ENCODE results near the gene MPP4. TPM values are rescaled to one million over a fixed set of nuclear protein-coding genes. Genes with fewer than 3 reads are reported as not detected.

Gene MPP4
- polyA plus RNA-seq, 1 donor from 2014 or later: 0.38 TPM

GRCh38 chr2:201680743-201681142 is 17.7 kb downstream of the MPP4 start:
- Histone ChIP-seq H3K27me3 (ENCODE audit: insufficient read depth, low read depth, low read length) (no peaks in the 10 kb centered on the region), H4K20me1 (ENCODE audit: insufficient read depth) (no peaks in the 10 kb centered on the region), H3K27ac (ENCODE audit: low read length) (no peak overlapping the region), H3K9ac (ENCODE audit: low read length) (no peak overlapping the region), H3K9me2 (ENCODE audit: insufficient read depth, low read length) (no peaks in the 10 kb centered on the region), H3K4me2 (ENCODE audit: low read length) (no peak overlapping the region), H2AFZ (ENCODE audit: low read depth, low read length) (no peak overlapping the region), H3K79me2 (replicated peaks; ENCODE audit: insufficient read depth, low read length) (no peaks in the 10 kb centered on the region), H3F3A (ENCODE audit: insufficient read depth, low read length, poor library complexity, severe bottlenecking) (no peaks in the 10 kb centered on the region), H3K9me3 (ENCODE audit: low read length) (no peaks in the 10 kb centered on the region), H3K4me3 (ENCODE audit: low read length) (no peak overlapping the region), H3K36me3 (ENCODE audit: insufficient read depth, low read length) (no peaks in the 10 kb centered on the region)
- TF ChIP-seq RAD21 (conservative IDR thresholded peaks at IDR 0.05): no peak
- TF ChIP-seq, protein P1, sequence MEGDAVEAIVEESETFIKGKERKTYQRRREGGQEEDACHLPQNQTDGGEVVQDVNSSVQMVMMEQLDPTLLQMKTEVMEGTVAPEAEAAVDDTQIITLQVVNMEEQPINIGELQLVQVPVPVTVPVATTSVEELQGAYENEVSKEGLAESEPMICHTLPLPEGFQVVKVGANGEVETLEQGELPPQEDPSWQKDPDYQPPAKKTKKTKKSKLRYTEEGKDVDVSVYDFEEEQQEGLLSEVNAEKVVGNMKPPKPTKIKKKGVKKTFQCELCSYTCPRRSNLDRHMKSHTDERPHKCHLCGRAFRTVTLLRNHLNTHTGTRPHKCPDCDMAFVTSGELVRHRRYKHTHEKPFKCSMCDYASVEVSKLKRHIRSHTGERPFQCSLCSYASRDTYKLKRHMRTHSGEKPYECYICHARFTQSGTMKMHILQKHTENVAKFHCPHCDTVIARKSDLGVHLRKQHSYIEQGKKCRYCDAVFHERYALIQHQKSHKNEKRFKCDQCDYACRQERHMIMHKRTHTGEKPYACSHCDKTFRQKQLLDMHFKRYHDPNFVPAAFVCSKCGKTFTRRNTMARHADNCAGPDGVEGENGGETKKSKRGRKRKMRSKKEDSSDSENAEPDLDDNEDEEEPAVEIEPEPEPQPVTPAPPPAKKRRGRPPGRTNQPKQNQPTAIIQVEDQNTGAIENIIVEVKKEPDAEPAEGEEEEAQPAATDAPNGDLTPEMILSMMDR (IDR thresholded peaks at IDR 0.05; ENCODE audit: poor library complexity, severe bottlenecking): no peak

- H3K79me2 ChIP-seq (replicated peaks; ENCODE audit: insufficient read depth, low read length): no peaks in the 10 kb centered on the region
- H3K9ac ChIP-seq (ENCODE audit: low read length): no peak overlapping the region
- no peaks in the 10 kb centered on the region for H3F3A ChIP-seq (ENCODE audit: insufficient read depth, low read length, poor library complexity, severe bottlenecking)
- no peaks in the 10 kb centered on the region for H3K36me3 ChIP-seq (ENCODE audit: insufficient read depth, low read length)
- H4K20me1 ChIP-seq (ENCODE audit: insufficient read depth): no peaks in the 10 kb centered on the region
- H3K27me3 ChIP-seq (ENCODE audit: insufficient read depth, low read depth, low read length): no peaks in the 10 kb centered on the region
- no peak overlapping the region for H3K4me2 ChIP-seq (ENCODE audit: low read length)
- H3K4me3 ChIP-seq (ENCODE audit: low read length): no peak overlapping the region
- TF ChIP-seq, protein P1 (IDR thresholded peaks at IDR 0.05; ENCODE audit: poor library complexity, severe bottlenecking): no peak
- TF ChIP-seq TAF1 (IDR thresholded peaks at IDR 0.05; ENCODE audit: low read depth) (no peak), RAD21 (conservative IDR thresholded peaks at IDR 0.05) (no peak), POLR2AphosphoS5 (IDR thresholded peaks at IDR 0.05) (no peak), EP300 (conservative IDR thresholded peaks at IDR 0.05; ENCODE audit: poor library complexity, severe bottlenecking) (no peak), SMC3 (conservative IDR thresholded peaks at IDR 0.05; ENCODE audit: poor library complexity) (no peak), EZH2 (IDR thresholded peaks at IDR 0.05; ENCODE audit: borderline replicate concordance, insufficient read depth, low read length, poor library complexity, severe bottlenecking) (no peak), MXI1 (conservative IDR thresholded peaks at IDR 0.05; ENCODE audit: poor library complexity, severe bottlenecking) (no peak)
- TF ChIP-seq, protein P2, sequence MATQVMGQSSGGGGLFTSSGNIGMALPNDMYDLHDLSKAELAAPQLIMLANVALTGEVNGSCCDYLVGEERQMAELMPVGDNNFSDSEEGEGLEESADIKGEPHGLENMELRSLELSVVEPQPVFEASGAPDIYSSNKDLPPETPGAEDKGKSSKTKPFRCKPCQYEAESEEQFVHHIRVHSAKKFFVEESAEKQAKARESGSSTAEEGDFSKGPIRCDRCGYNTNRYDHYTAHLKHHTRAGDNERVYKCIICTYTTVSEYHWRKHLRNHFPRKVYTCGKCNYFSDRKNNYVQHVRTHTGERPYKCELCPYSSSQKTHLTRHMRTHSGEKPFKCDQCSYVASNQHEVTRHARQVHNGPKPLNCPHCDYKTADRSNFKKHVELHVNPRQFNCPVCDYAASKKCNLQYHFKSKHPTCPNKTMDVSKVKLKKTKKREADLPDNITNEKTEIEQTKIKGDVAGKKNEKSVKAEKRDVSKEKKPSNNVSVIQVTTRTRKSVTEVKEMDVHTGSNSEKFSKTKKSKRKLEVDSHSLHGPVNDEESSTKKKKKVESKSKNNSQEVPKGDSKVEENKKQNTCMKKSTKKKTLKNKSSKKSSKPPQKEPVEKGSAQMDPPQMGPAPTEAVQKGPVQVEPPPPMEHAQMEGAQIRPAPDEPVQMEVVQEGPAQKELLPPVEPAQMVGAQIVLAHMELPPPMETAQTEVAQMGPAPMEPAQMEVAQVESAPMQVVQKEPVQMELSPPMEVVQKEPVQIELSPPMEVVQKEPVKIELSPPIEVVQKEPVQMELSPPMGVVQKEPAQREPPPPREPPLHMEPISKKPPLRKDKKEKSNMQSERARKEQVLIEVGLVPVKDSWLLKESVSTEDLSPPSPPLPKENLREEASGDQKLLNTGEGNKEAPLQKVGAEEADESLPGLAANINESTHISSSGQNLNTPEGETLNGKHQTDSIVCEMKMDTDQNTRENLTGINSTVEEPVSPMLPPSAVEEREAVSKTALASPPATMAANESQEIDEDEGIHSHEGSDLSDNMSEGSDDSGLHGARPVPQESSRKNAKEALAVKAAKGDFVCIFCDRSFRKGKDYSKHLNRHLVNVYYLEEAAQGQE (IDR thresholded peaks at IDR 0.05; ENCODE audit: borderline replicate concordance): no peak
- H3K9me3 ChIP-seq (ENCODE audit: low read length): no peaks in the 10 kb centered on the region
- H3K9me2 ChIP-seq (ENCODE audit: insufficient read depth, low read length): no peaks in the 10 kb centered on the region
- no peak overlapping the region for H3K27ac ChIP-seq (ENCODE audit: low read length)
- no peak overlapping the region for H2AFZ ChIP-seq (ENCODE audit: low read depth, low read length)
Observed at GRCh38 chr2:201678401-201678800, 20.0 kb downstream of the MPP4 start.
